B cell (primary cell): ENCODE results near the gene GRHPR.

Experiments used
- EZH2 ChIP-seq: IDR thresholded peaks from 2 replicates; pipeline ENCODE4 v1.6.1; 2012; ENCODE audit warnings: borderline replicate concordance, low read depth, mild to moderate bottlenecking, moderate library complexity, low read length; ENCODE audit not compliant: insufficient read depth, poor library complexity, severe bottlenecking
- TF ChIP-seq, protein P1 (sequence below): fragments of 200-600 bp; IDR thresholded peaks from one replicate; pipeline ENCODE4 v1.8.0; 2022; ENCODE audit warnings: antibody characterized with exemption, mild to moderate bottlenecking

DNA sequence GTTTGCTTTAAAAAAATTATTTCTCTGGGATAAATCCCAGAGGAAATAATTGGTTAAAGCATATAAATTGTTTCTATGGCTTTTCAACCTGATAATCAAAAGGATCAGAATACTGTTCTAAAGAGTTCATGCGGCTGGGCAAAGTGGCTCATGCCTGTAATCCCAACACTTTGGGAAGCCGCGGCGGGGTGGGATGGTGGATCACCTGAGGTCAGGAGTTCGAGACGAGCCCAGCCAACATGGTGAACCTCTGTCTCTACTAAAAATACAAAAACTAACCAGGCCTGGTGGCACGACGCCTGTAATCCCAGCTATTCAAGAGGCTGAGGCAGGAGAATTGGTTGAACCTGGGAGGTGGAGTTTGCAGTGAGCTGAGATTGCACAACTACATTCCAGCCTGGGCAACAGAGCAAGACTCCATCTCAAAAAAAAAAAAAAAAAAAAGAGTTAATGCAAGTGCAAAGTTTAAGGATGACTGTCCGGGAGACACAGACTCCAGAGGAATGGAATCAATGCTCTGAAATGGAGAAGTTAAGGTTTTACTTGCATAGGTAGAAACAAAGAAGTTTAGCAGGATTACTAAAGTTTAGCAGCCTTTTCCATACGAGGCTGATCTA lies 16.6 kb upstream of the GRHPR start:
- TF ChIP-seq, protein P1, sequence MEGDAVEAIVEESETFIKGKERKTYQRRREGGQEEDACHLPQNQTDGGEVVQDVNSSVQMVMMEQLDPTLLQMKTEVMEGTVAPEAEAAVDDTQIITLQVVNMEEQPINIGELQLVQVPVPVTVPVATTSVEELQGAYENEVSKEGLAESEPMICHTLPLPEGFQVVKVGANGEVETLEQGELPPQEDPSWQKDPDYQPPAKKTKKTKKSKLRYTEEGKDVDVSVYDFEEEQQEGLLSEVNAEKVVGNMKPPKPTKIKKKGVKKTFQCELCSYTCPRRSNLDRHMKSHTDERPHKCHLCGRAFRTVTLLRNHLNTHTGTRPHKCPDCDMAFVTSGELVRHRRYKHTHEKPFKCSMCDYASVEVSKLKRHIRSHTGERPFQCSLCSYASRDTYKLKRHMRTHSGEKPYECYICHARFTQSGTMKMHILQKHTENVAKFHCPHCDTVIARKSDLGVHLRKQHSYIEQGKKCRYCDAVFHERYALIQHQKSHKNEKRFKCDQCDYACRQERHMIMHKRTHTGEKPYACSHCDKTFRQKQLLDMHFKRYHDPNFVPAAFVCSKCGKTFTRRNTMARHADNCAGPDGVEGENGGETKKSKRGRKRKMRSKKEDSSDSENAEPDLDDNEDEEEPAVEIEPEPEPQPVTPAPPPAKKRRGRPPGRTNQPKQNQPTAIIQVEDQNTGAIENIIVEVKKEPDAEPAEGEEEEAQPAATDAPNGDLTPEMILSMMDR = no peak
- TF ChIP-seq EZH2 = no peak
